ENCODE measurements around the gene ABCB8. TPM values are rescaled to one million over a fixed set of nuclear protein-coding genes. Genes with fewer than 3 reads are reported as not detected.

Gene ABCB8
- total and polyA plus RNA-seq, 9 of the 15 experiments (the other 6 are each of a cell fraction or from before 2014, with no cell fraction given) = 7.6 to 106 (median 36.3) TPM

DNA sequence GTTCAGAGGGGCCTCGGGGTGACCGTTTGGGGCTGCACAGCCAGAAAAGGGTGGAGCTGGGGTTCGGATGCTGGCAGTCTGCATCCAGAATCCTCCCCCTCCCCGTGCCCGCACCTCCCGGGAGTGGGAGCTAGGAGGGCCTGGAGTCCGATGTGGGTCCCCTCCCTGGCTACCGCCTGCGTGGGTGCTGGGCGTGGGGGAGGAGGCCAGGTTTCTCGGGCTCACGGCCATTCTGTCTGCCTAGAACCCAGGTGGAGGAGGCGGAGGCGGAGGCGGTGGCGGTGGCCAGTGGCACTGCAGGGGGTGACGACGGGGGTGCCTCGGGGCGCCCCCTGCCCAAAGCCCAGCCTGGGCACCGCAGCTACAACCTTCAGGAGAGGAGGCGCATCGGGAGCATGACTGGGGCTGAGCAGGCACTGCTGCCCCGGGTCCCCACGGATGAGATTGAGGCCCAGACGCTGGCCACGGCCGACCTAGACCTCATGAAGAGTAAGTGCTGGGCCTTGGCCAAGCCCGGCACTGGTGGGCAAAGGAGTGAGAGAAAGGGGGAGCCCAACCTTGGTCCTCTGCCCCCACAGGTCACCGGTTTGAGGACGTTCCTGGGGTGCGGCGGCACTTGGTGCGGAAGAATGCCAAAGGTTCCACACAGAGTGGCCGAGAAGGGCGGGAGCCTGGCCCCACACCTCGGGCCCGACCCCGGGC, 38.2 kb downstream of the ABCB8 start (continued):
- TF ChIP-seq, protein P1, sequence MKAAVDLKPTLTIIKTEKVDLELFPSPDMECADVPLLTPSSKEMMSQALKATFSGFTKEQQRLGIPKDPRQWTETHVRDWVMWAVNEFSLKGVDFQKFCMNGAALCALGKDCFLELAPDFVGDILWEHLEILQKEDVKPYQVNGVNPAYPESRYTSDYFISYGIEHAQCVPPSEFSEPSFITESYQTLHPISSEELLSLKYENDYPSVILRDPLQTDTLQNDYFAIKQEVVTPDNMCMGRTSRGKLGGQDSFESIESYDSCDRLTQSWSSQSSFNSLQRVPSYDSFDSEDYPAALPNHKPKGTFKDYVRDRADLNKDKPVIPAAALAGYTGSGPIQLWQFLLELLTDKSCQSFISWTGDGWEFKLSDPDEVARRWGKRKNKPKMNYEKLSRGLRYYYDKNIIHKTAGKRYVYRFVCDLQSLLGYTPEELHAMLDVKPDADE (conservative IDR thresholded peaks at IDR 0.05; ENCODE audit: control insufficient read depth, low read depth, low read length) = 0 out of 2 replicates have a peak, but pooled peaks have one; percentile 20
- TF ChIP-seq, protein P2, sequence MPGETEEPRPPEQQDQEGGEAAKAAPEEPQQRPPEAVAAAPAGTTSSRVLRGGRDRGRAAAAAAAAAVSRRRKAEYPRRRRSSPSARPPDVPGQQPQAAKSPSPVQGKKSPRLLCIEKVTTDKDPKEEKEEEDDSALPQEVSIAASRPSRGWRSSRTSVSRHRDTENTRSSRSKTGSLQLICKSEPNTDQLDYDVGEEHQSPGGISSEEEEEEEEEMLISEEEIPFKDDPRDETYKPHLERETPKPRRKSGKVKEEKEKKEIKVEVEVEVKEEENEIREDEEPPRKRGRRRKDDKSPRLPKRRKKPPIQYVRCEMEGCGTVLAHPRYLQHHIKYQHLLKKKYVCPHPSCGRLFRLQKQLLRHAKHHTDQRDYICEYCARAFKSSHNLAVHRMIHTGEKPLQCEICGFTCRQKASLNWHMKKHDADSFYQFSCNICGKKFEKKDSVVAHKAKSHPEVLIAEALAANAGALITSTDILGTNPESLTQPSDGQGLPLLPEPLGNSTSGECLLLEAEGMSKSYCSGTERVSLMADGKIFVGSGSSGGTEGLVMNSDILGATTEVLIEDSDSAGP (CRISPR knock-in tag; IDR thresholded peaks at IDR 0.05) = no peak

DNA sequence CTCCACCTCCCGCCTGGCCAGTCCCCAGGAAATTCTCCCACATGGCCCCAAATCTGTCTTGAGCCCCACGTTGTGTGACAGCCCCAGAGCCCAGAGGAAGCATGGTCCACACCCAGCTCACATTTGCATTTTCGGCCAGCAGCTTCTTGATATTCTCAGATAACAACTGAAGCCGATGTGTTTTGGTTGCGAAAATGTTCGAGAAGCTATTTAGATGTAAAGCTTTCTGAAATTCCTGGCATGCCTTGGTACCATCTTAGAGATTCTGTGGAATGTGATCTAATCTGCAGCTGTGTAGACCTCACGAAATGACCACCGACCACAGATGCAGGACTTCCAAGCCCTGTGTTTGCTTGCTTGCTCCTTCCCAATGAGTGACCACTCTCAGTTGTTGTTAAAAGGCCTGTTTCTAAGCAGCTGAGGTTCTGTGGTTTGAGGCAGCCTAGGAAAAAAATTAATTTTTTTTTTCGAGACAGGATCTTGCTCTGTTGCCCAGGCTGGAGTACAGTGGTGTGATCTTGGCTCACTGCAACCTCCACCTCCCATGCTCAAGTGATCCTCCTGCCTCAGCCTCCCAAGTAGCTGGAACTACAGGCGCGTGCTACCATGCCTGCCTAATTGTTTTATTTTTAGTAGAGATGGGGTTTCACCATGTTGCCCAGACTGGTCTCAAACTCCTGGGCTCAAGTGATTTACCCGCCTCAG, 40.0 kb downstream of the ABCB8 start:
- WGBS (ENCODE audit: insufficient coverage, low coverage, missing lambda C conversion rate) = 89% methylated on average over 12 of the region's 12 CpGs
- H4K20me1 ChIP-seq (replicated peaks; ENCODE audit: control insufficient read depth, insufficient read depth, low read length) = no peaks in the 10 kb centered on the region; the same call in 1 of the 2 replicates
- H3K27me3 ChIP-seq (ENCODE audit: control insufficient read depth in 2 of 2, insufficient read depth in 2 of 2, low read length in 2 of 2) = no peaks in the 10 kb centered on the region
- CTCF ChIA-PET (ENCODE audit: low intra/inter-chr PET ratio) = no interaction called here
- H3K9me1 ChIP-seq (ENCODE audit: control insufficient read depth, insufficient read depth, low read length) = no peaks in the 10 kb centered on the region
- no peak overlapping the region for H3K4me2 ChIP-seq (ENCODE audit: insufficient read depth, low read length)
- no peak overlapping the region for H3K4me3 ChIP-seq
- in situ Hi-C loops (cut with MboI) = no loop called here
- peak overlapping the region in 1 of 2 experiments; percentile 62; a peak in 1 of 4 replicates for H3K9ac ChIP-seq (ENCODE audit: insufficient read depth in 1 of 2, low read depth in 2 of 2, low read length in 2 of 2)
- intact Hi-C loops (cut with micrococcal nuclease) = no loop called here
- ATAC-seq (no peak), DNase-seq (ENCODE audit: extremely low read depth in 1 of 4, low spot score in 3 of 4) (no peak), FAIRE-seq (peak; percentile 35)
- H3K9me3 ChIP-seq (replicated peaks; ENCODE audit: control insufficient read depth, insufficient read depth, low read depth, low read length) = no peaks in the 10 kb centered on the region
- no TSS peak for BruUV-seq (replicated peaks)
- H3K27ac ChIP-seq (ENCODE audit: extremely low read depth, low read depth, low read length) = no peak overlapping the region
- TF ChIP-seq SETDB1 (IDR thresholded peaks at IDR 0.05; ENCODE audit: low read length) = no peak
- peak; percentile 77 for TF ChIP-seq ZNF121 (CRISPR knock-in tag; conservative IDR thresholded peaks at IDR 0.05)
- H2AFZ ChIP-seq (ENCODE audit: low read depth, low read length) = no peak overlapping the region
- H3K79me2 ChIP-seq (ENCODE audit: control insufficient read depth, insufficient read depth, low read length) = peaks cover 24% of the 10 kb centered on the region
- POLR2A ChIA-PET = interaction anchor here (0.6 to 5.0 kb wide), 7 partner anchors 8 to 1125 kb away, joined by 3 to 24 read pairs (median 4); partner anchors contain the start of genes FASTK, SLC4A2 and TMUB1
- peaks cover 4 to 53% of the 10 kb centered on the region in 2 experiments for H3K4me1 ChIP-seq (replicated peaks in 1 of 2; ENCODE audit: control insufficient read depth in 2 of 2, insufficient read depth in 2 of 2, low read length in 2 of 2)
- peaks cover 95% of the 10 kb centered on the region for H3K36me3 ChIP-seq (ENCODE audit: control insufficient read depth, insufficient read depth, low read length)

All from K562 (cell line).